CD4-positive, alpha-beta T cell (primary cell): Measurements from ENCODE around the gene SLC4A5. TPM values are rescaled to one million over a fixed set of nuclear protein-coding genes. Genes with fewer than 3 reads are reported as not detected.

ENCODE experiments used
- ATAC-seq: fragments of 200-7000 bp; cut with Tn5 transposase; one replicate; pipeline ENCODE4 v1.10.0; 2022; ENCODE audit warnings: mild to moderate bottlenecking; ENCODE audit not compliant: poor library complexity
- CTCF ChIA-PET: fragments of 350-600 bp; sonication (Branson Sonifier 250); formaldehyde crosslinking; loops from one replicate; lab custom pipeline; 2021; ENCODE audit warnings: antibody characterized with exemption, inconsistent platforms; lab: Charles Lee
- POLR2A ChIA-PET: fragments of 350-600 bp; sonication (Branson Sonifier 250); formaldehyde crosslinking; loops from one replicate; lab custom pipeline; 2021; ENCODE audit warnings: antibody characterized with exemption, inconsistent platforms; lab: Charles Lee
- DNase-seq, 14 experiments: peaks; one replicate each; pipeline ENCODE4 v3.0.0-alpha.2; 2013 to 2020; ENCODE audit warnings: mixed read lengths in 2 of 14
- H3K27ac ChIP-seq, 2 donors: one replicate each; pipeline versions ENCODE4 v1.5.1 to v1.7.0; 2013; ENCODE audit warnings: low read length in 2 of 2, low read depth in 1 of 2, mild to moderate bottlenecking in 1 of 2
- H3K27me3 ChIP-seq, 2 experiments: 1 replicate in 1 of 2; 2 replicates in 1 of 2; pipeline versions ENCODE4 v1.6.1 to v1.7.0; 2013; ENCODE audit warnings: low read length in 2 of 2, control low read depth in 1 of 2, mild to moderate bottlenecking in 1 of 2, moderate library complexity in 1 of 2; ENCODE audit not compliant: insufficient read depth in 2 of 2, control insufficient read depth in 1 of 2
- H3K36me3 ChIP-seq: one replicate; pipeline ENCODE4 v1.6.1; 2013; ENCODE audit warnings: low read length, control low read depth; ENCODE audit not compliant: insufficient read depth
- H3K4me1 ChIP-seq: one replicate; pipeline ENCODE4 v1.6.1; 2013; ENCODE audit warnings: low read length, control low read depth; ENCODE audit not compliant: insufficient read depth
- H3K4me3 ChIP-seq: one replicate; pipeline ENCODE4 v1.5.1; 2013; ENCODE audit warnings: mild to moderate bottlenecking, low read length, moderate library complexity
- H3K9me3 ChIP-seq, 2 experiments: 1 replicate in 1 of 2; 2 replicates in 1 of 2; pipeline versions ENCODE4 v1.6.1 to v1.7.0; 2013; ENCODE audit warnings: low read length in 2 of 2, mild to moderate bottlenecking in 2 of 2, control low read depth in 1 of 2, moderate library complexity in 1 of 2; ENCODE audit not compliant: control insufficient read depth in 1 of 2, insufficient read depth in 1 of 2
- H3K27ac Mint-ChIP-seq: one replicate; pipeline ENCODE4 v1.8.0; 2020; ENCODE audit warnings: mixed read lengths
- H3K27me3 Mint-ChIP-seq: one replicate; pipeline ENCODE4 v1.8.0; 2021; ENCODE audit warnings: mixed read lengths
- H3K36me3 Mint-ChIP-seq: one replicate; pipeline ENCODE4 v1.8.0; 2021; ENCODE audit warnings: low read depth, mixed read lengths
- H3K4me1 Mint-ChIP-seq: one replicate; pipeline ENCODE4 v1.8.0; 2021; ENCODE audit warnings: low read depth, mixed read lengths
- H3K4me3 Mint-ChIP-seq: one replicate; pipeline ENCODE4 v1.8.0; 2020; ENCODE audit warnings: mild to moderate bottlenecking, mixed read lengths
- H3K9me3 Mint-ChIP-seq: one replicate; pipeline ENCODE4 v1.8.0; 2020; ENCODE audit warnings: mixed read lengths
- CTCF ChIP-seq: fragments of 200-600 bp; IDR thresholded peaks from one replicate; pipeline ENCODE4 v1.8.0; 2022; ENCODE audit warnings: antibody characterized with exemption, mild to moderate bottlenecking
- intact Hi-C, 2 experiments: fragments of 100-400 bp; cut with DNase I in 1 of 2; cut with micrococcal nuclease in 1 of 2; formaldehyde crosslinking; loops; one replicate each; pipeline versions ENCODE4 v1.15.1 to v1.9.0; 2023 to 2025; cut with DNase I, micrococcal nuclease
- total RNA-seq, 174 experiments: library from RNA in 2 of 174; stranded (reverse) in 2 of 174; gene quantifications; one replicate each; pipeline ENCODE4 v1.2.3 and lab custom pipeline; 2021 to 2026

Gene SLC4A5
- total RNA-seq, 2 experiments from 2014 or later: 7.8 to 10.4 TPM

- CTCF ChIA-PET: no interaction called here
- no peak for ATAC-seq
- no peaks in the 10 kb centered on the region for H3K36me3 ChIP-seq
- TF ChIP-seq CTCF: no peak
- H3K4me1 Mint-ChIP-seq: no peaks in the 10 kb centered on the region
- no peak overlapping the region for H3K4me3 ChIP-seq
- H3K27me3 ChIP-seq: no peaks in the 10 kb centered on the region
- no peaks in the 10 kb centered on the region for H3K9me3 Mint-ChIP-seq
- peaks cover 8% of the 10 kb centered on the region for H3K36me3 Mint-ChIP-seq
- intact Hi-C loops: no loop called here
- no peaks in the 10 kb centered on the region for H3K27me3 Mint-ChIP-seq
- no peak overlapping the region for H3K27ac ChIP-seq
- no peaks in the 10 kb centered on the region for H3K9me3 ChIP-seq
- DNase-seq: no peak
- H3K4me1 ChIP-seq: no peaks in the 10 kb centered on the region
- POLR2A ChIA-PET: no interaction called here
- H3K27ac Mint-ChIP-seq: no peak overlapping the region
- H3K4me3 Mint-ChIP-seq: no peak overlapping the region
Measured at GRCh38 chr2:74227646-74228045, 115.6 kb downstream of the SLC4A5 start.

GRCh38 chr2:74226648-74227213 lies 116.5 kb downstream of the SLC4A5 start:
- H3K4me3 Mint-ChIP-seq: no peak overlapping the region
- no peak overlapping the region for H3K27ac Mint-ChIP-seq
- Histone ChIP-seq H3K36me3 (no peaks in the 10 kb centered on the region), H3K27me3 (no peaks in the 10 kb centered on the region), H3K9me3 (no peaks in the 10 kb centered on the region), H3K27ac (no peak overlapping the region), H3K4me3 (no peak overlapping the region), H3K4me1 (no peaks in the 10 kb centered on the region)
- H3K9me3 Mint-ChIP-seq: no peaks in the 10 kb centered on the region
- H3K36me3 Mint-ChIP-seq: peaks cover 8% of the 10 kb centered on the region
- intact Hi-C loops: no loop called here
- DNase-seq (no peak), ATAC-seq (no peak)
- H3K27me3 Mint-ChIP-seq: no peaks in the 10 kb centered on the region
- ChIA-PET CTCF (no interaction called here), POLR2A (no interaction called here)
- H3K4me1 Mint-ChIP-seq: no peaks in the 10 kb centered on the region
- no peak for TF ChIP-seq CTCF

GRCh38 chr2:74225698-74226459 lies 117.3 kb downstream of the SLC4A5 start:
- H3K9me3 Mint-ChIP-seq: no peaks in the 10 kb centered on the region
- CTCF ChIA-PET: no interaction called here
- ATAC-seq: no peak
- peaks cover 4% of the 10 kb centered on the region for H3K36me3 Mint-ChIP-seq
- no peak overlapping the region for H3K27ac Mint-ChIP-seq
- Histone ChIP-seq H3K4me1 (no peaks in the 10 kb centered on the region), H3K9me3 (no peaks in the 10 kb centered on the region), H3K27me3 (no peaks in the 10 kb centered on the region), H3K27ac (no peak overlapping the region), H3K36me3 (no peaks in the 10 kb centered on the region), H3K4me3 (no peak overlapping the region)
- no peaks in the 10 kb centered on the region for H3K4me1 Mint-ChIP-seq
- H3K27me3 Mint-ChIP-seq: no peaks in the 10 kb centered on the region
- POLR2A ChIA-PET: no interaction called here
- intact Hi-C loops: no loop called here
- no peak for TF ChIP-seq CTCF
- no peak for DNase-seq
- no peak overlapping the region for H3K4me3 Mint-ChIP-seq
